K562 (cell line): ENCODE measurements around the gene GLRX. TPM values are rescaled to one million over a fixed set of nuclear protein-coding genes. Genes with fewer than 3 reads are reported as not detected.

Source experiments
- ARID1B ChIP-seq: fragments of 450-650 bp; IDR thresholded peaks from 2 replicates; pipeline ENCODE4 v1.6.1; 2016; ENCODE audit warnings: antibody characterized with exemption, mild to moderate bottlenecking, inconsistent platforms
- ARID3B ChIP-seq: fragments of 250-450 bp; sonication (Bioruptor Pico); IDR thresholded peaks from 2 replicates; pipeline ENCODE4 v1.4.0; 2020; ENCODE audit warnings: borderline replicate concordance
- ATF3 ChIP-seq, 2 experiments: fragments of 450-650 bp in 1 of 2; sonication (generic) in 1 of 2; formaldehyde crosslinking in 1 of 2; IDR thresholded peaks in 1 of 2; conservative IDR thresholded peaks in 1 of 2; 2 replicates each; pipeline versions ENCODE4 v1.6.1 to v1.8.1; 2016 to 2023; ENCODE audit warnings: mild to moderate bottlenecking in 2 of 2, moderate library complexity in 2 of 2, inconsistent platforms in 1 of 2, missing genetic modification reagents in 1 of 2
- FOXA3 ChIP-seq, 2 experiments: fragments of 450-650 bp in 1 of 2; sonication (generic) in 1 of 2; formaldehyde crosslinking; IDR thresholded peaks in 1 of 2; conservative IDR thresholded peaks in 1 of 2; 2 replicates each; pipeline versions ENCODE4 v1.4.0 to v1.8.0; 2020 to 2022; ENCODE audit warnings: mild to moderate bottlenecking in 2 of 2, missing genetic modification reagents in 1 of 2
- KDM2B ChIP-seq: fragments of 250-450 bp; sonication (Bioruptor Pico); IDR thresholded peaks from 2 replicates; pipeline ENCODE4 v1.8.0; 2021; ENCODE audit warnings: mild to moderate bottlenecking, moderate library complexity
- NCOA4 ChIP-seq: fragments of 450-650 bp; IDR thresholded peaks from 2 replicates; pipeline ENCODE4 v1.6.1; 2018; ENCODE audit warnings: mild to moderate bottlenecking; ENCODE audit not compliant: partially characterized antibody
- PKNOX1 ChIP-seq: fragments of 450-650 bp; IDR thresholded peaks from 2 replicates; pipeline ENCODE4 v1.6.1; 2016
- SIX5 ChIP-seq, 2 experiments: IDR thresholded peaks; 2 replicates each; pipeline ENCODE4 v1.6.1; 2011; ENCODE audit warnings: low read length in 2 of 2, borderline replicate concordance in 1 of 2, low read depth in 1 of 2, mild to moderate bottlenecking in 1 of 2, moderate library complexity in 1 of 2; ENCODE audit not compliant: insufficient read depth in 1 of 2
- TCF7 ChIP-seq: sonication (generic); IDR thresholded peaks from 2 replicates; pipeline ENCODE4 v1.6.1; 2016; ENCODE audit warnings: antibody characterized with exemption, borderline replicate concordance
- ZNF184 ChIP-seq: sonication (generic); formaldehyde crosslinking; IDR thresholded peaks from 2 replicates; pipeline ENCODE4 v1.5.0; 2020; ENCODE audit warnings: missing genetic modification reagents
- ZNF511 ChIP-seq: sonication (generic); formaldehyde crosslinking; IDR thresholded peaks from 2 replicates; pipeline ENCODE4 v1.8.0; 2022; ENCODE audit warnings: mild to moderate bottlenecking, missing genetic modification reagents
- ZNF75A ChIP-seq: fragments of 450-650 bp; formaldehyde crosslinking; IDR thresholded peaks from 2 replicates; pipeline ENCODE4 v1.4.0; 2020; ENCODE audit warnings: mild to moderate bottlenecking
- polyA plus RNA-seq, 8 experiments: library from polyadenylated mRNA; depleted of rRNA in 4 of 8; stranded (reverse) in 5 of 8; unstranded in 3 of 8; fragments of >200 nt; fragmentation: Nextera tagmentation in 2 of 8; fragmentation: Illumina TruSeq in 1 of 8; extraction: Ambion mirVana in 2 of 8; extraction: Trizol in 1 of 8; gene quantifications; 2 replicates each; pipeline versions ENCODE4 v1.2.1 to v1.2.3, GENCODE V29; 2011 to 2014; ENCODE audit warnings: inconsistent platforms in 1 of 8, missing spikeins in 1 of 8
- total RNA-seq, 7 experiments: library from RNA; depleted of rRNA in 6 of 7; stranded (reverse); fragments of >200 nt in 6 of 7; fragmentation: Illumina TruSeq in 2 of 7; extraction: Trizol in 2 of 7; gene quantifications; 2 replicates each; pipeline versions ENCODE4 v1.2.1 to v1.2.3, GENCODE V29; 2011 to 2021; ENCODE audit warnings: low replicate concordance in 1 of 7
- TF ChIP-seq, protein P1 (sequence below), 2 experiments: fragments of 450-650 bp; conservative IDR thresholded peaks; 2 replicates each; pipeline ENCODE4 v1.6.1; 2017; ENCODE audit warnings: mild to moderate bottlenecking in 2 of 2, moderate library complexity in 2 of 2
- TF ChIP-seq, protein P2 (sequence below): sonication (generic); formaldehyde crosslinking; IDR thresholded peaks from 2 replicates; pipeline ENCODE4 v1.8.0; 2022; ENCODE audit warnings: missing genetic modification reagents, mild to moderate bottlenecking, borderline replicate concordance
- TF ChIP-seq, protein P3 (sequence below): fragments of 250-450 bp; sonication (Bioruptor Pico); IDR thresholded peaks from 2 replicates; pipeline ENCODE4 v1.8.0; 2022; ENCODE audit warnings: inconsistent platforms

The GLRX gene
- total and polyA plus RNA-seq, 9 of the 15 experiments (the other 6 are each of a cell fraction or from before 2014, with no cell fraction given): 2.3 to 11.2 (median 4.6) TPM

- no peak for TF ChIP-seq ZNF511 (CRISPR knock-in tag)
- no peak for TF ChIP-seq NCOA4
- TF ChIP-seq FOXA3 (CRISPR knock-in tag; conservative IDR thresholded peaks at IDR 0.05 in 1 of 2, IDR thresholded peaks at IDR 0.05 in 1 of 2): no peak
- TF ChIP-seq TCF7: no peak
- TF ChIP-seq, protein P1, sequence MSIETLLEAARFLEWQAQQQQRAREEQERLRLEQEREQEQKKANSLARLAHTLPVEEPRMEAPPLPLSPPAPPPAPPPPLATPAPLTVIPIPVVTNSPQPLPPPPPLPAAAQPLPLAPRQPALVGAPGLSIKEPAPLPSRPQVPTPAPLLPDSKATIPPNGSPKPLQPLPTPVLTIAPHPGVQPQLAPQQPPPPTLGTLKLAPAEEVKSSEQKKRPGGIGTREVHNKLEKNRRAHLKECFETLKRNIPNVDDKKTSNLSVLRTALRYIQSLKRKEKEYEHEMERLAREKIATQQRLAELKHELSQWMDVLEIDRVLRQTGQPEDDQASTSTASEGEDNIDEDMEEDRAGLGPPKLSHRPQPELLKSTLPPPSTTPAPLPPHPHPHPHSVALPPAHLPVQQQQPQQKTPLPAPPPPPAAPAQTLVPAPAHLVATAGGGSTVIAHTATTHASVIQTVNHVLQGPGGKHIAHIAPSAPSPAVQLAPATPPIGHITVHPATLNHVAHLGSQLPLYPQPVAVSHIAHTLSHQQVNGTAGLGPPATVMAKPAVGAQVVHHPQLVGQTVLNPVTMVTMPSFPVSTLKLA (conservative IDR thresholded peaks at IDR 0.05): 0 out of 4 replicates have a peak, but pooled peaks of 1 of the 2 experiments have one; percentile 8
- no peak for TF ChIP-seq ZNF75A
- TF ChIP-seq KDM2B (CRISPR knock-in tag): no peak
- TF ChIP-seq PKNOX1: no peak
- no peak for TF ChIP-seq ARID3B (CRISPR knock-in tag)
- TF ChIP-seq, protein P2, sequence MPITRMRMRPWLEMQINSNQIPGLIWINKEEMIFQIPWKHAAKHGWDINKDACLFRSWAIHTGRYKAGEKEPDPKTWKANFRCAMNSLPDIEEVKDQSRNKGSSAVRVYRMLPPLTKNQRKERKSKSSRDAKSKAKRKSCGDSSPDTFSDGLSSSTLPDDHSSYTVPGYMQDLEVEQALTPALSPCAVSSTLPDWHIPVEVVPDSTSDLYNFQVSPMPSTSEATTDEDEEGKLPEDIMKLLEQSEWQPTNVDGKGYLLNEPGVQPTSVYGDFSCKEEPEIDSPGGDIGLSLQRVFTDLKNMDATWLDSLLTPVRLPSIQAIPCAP (CRISPR knock-in tag): no peak
- TF ChIP-seq SIX5 (IDR thresholded peaks at IDR 0.05; ENCODE audit: borderline replicate concordance in 1 of 2, insufficient read depth in 1 of 2, low read depth in 1 of 2, low read length in 2 of 2): no peak
- TF ChIP-seq ZNF184: no peak
- TF ChIP-seq ATF3 (IDR thresholded peaks at IDR 0.05): peak; percentile 46; the same call in 1 of the 2 replicates
- TF ChIP-seq ATF3 (CRISPR knock-in tag; conservative IDR thresholded peaks at IDR 0.05): no peak
- TF ChIP-seq, protein P3, sequence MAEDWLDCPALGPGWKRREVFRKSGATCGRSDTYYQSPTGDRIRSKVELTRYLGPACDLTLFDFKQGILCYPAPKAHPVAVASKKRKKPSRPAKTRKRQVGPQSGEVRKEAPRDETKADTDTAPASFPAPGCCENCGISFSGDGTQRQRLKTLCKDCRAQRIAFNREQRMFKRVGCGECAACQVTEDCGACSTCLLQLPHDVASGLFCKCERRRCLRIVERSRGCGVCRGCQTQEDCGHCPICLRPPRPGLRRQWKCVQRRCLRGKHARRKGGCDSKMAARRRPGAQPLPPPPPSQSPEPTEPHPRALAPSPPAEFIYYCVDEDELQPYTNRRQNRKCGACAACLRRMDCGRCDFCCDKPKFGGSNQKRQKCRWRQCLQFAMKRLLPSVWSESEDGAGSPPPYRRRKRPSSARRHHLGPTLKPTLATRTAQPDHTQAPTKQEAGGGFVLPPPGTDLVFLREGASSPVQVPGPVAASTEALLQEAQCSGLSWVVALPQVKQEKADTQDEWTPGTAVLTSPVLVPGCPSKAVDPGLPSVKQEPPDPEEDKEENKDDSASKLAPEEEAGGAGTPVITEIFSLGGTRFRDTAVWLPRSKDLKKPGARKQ (CRISPR knock-in tag): no peak
- TF ChIP-seq ARID1B: 0 out of 2 replicates have a peak, but pooled peaks have one; percentile 16
Observed at GRCh38 chr5:95861864-95862561, 39.5 kb upstream of the GLRX start (continued).
